Activated naive CD8-positive, alpha-beta T cell treated with anti-CD3 and anti-CD28 coated beads for 36 hours (primary cell): ENCODE data around the gene HACD1. TPM values are rescaled to one million over a fixed set of nuclear protein-coding genes. Genes with fewer than 3 reads are reported as not detected.
"Not testable (repeated sequence)": the region's sequence is repeated elsewhere in the genome, so short reads cannot be mapped to it uniquely, and the experiment has no call there.

Source experiments
- DNase-seq: peaks from one replicate; pipeline ENCODE4 v3.0.0; 2021
- H3K27ac Mint-ChIP-seq: one replicate; pipeline ENCODE4 v1.8.0; 2022; ENCODE audit warnings: mild to moderate bottlenecking, moderate library complexity, mixed read lengths
- H3K27me3 Mint-ChIP-seq: one replicate; pipeline ENCODE4 v1.8.0; 2022; ENCODE audit warnings: mild to moderate bottlenecking, mixed read lengths
- H3K36me3 Mint-ChIP-seq: one replicate; pipeline ENCODE4 v1.8.0; 2021; ENCODE audit warnings: mild to moderate bottlenecking, mixed read lengths
- H3K4me1 Mint-ChIP-seq: one replicate; pipeline ENCODE4 v1.8.0; 2021; ENCODE audit warnings: mixed read lengths
- H3K4me3 Mint-ChIP-seq: one replicate; pipeline ENCODE4 v1.8.0; 2022; ENCODE audit warnings: mild to moderate bottlenecking, moderate library complexity, mixed read lengths
- H3K9me3 Mint-ChIP-seq: one replicate; pipeline ENCODE4 v1.8.0; 2022; ENCODE audit warnings: mixed read lengths
- total RNA-seq, 2 experiments: library from RNA; stranded (reverse); gene quantifications; one replicate each; pipeline ENCODE4 v1.2.3, GENCODE V29; 2021

The HACD1 gene
- total RNA-seq, 2 experiments from 2014 or later = 3.5 TPM

GRCh38 chr10:17609523-17610079 is 7.6 kb downstream of the HACD1 start:
- Mint-ChIP-seq H3K27ac (no peak overlapping the region), H3K9me3 (no peaks in the 10 kb centered on the region), H3K4me1 (peaks cover 2% of the 10 kb centered on the region), H3K36me3 (no peaks in the 10 kb centered on the region), H3K4me3 (no peak overlapping the region), H3K27me3 (no peaks in the 10 kb centered on the region)
- no peak for DNase-seq

DNA sequence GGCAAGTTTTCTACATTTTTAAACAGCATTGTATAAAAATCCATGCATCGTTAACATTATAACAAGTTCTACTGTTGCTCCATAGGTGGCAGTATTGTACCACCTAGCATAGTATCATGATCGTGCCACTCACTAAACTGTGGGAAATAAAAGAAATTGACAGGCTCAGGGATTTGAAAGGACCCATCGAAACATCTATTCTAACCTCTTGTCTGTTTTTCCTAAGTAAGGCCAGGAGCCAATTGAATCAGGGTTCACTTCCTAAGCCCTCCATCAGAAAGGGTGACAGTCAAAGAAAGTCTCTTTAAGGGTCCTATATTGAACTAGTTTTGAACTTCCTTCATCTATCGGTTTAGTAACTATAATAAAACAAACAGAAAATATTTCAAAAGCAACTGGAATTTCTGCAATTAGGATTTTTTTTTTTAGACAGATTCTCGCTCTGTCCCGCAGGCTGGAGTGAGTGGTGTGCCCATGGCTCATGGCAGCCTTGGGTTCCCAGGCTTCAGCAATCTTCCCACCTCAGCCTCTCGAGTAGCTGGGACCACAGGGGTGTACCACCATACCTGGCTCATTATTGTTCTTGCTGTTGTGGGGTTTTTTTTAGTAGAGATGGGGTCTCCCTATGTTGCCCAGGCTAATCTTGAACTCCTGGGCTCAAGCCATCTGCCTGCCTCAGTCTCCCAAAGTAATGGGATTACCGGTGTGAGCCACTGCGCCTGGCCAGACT is 9.4 kb downstream of the HACD1 start:
- no peaks in the 10 kb centered on the region for H3K36me3 Mint-ChIP-seq
- H3K4me1 Mint-ChIP-seq = peaks cover 2% of the 10 kb centered on the region
- no peak for DNase-seq
- no peak overlapping the region for H3K27ac Mint-ChIP-seq
- no peaks in the 10 kb centered on the region for H3K27me3 Mint-ChIP-seq
- H3K9me3 Mint-ChIP-seq = no peaks in the 10 kb centered on the region
- H3K4me3 Mint-ChIP-seq = no peak overlapping the region

GRCh38 chr10:17607060-17607459 is 10.1 kb downstream of the HACD1 start:
- no peak overlapping the region for H3K4me3 Mint-ChIP-seq
- DNase-seq = no peak
- no peaks in the 10 kb centered on the region for H3K27me3 Mint-ChIP-seq
- H3K9me3 Mint-ChIP-seq = no peaks in the 10 kb centered on the region
- H3K4me1 Mint-ChIP-seq = peaks cover 2% of the 10 kb centered on the region
- no peak overlapping the region for H3K27ac Mint-ChIP-seq
- H3K36me3 Mint-ChIP-seq = no peaks in the 10 kb centered on the region

DNA sequence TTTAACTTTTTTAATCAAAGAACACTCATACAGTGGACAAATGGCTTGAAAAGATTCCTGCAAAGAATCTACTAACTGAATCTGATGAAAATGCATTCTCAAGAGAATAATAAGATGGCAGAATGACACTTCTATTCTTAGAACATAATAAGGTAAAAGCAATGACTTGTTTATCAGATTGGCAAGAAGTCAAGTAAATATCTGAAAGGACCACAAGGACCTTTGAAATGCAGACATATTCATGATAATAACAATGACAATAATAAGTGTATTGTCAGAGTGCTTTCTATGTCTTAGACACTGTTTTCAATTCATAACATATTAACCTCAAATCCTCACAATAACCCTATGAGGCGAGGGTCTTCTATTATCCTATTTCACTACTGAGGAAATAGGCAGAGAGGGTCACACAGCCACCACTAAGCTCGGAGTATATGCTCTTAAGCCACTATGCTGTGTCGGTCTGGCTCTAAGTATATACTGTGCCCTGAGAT is 10.6 kb downstream of the HACD1 start:
- DNase-seq = no peak
- no peaks in the 10 kb centered on the region for H3K27me3 Mint-ChIP-seq
- peaks cover 2% of the 10 kb centered on the region for H3K4me1 Mint-ChIP-seq

GRCh38 chr10:17605936-17606335 is 11.2 kb downstream of the HACD1 start:
- Mint-ChIP-seq H3K9me3 (no peaks in the 10 kb centered on the region), H3K27me3 (no peaks in the 10 kb centered on the region), H3K4me1 (peaks cover 2% of the 10 kb centered on the region), H3K4me3 (no peak overlapping the region), H3K36me3 (no peaks in the 10 kb centered on the region), H3K27ac (no peak overlapping the region)
- no peak for DNase-seq

More for the DNA sequence above, 10.6 kb downstream of the HACD1 start:
- H3K4me3 Mint-ChIP-seq = no peak overlapping the region
- H3K36me3 Mint-ChIP-seq = no peaks in the 10 kb centered on the region
- no peak overlapping the region for H3K27ac Mint-ChIP-seq
- H3K9me3 Mint-ChIP-seq = no peaks in the 10 kb centered on the region

DNA sequence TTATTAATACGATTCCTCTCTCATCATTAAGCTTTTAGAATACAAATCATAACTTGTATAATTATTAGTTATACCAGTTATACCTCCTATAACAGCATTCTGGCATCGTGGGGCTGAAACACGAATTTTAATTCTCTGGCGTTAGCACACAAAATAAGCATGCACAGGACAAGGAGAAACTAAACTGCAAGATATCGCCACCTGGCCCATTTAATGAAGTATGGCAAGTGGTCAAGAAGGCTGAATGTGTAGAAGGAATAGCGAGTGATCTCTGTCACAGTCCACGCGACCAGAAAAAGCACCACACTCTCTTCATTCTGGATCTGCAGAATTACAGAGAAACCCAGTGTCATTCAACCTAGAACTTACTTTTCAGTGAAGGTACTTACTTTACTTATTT is 18.1 kb downstream of the HACD1 start:
- no peak overlapping the region for H3K27ac Mint-ChIP-seq
- no peaks in the 10 kb centered on the region for H3K27me3 Mint-ChIP-seq
- H3K4me3 Mint-ChIP-seq = no peak overlapping the region
- DNase-seq = no peak
- no peaks in the 10 kb centered on the region for H3K9me3 Mint-ChIP-seq
- H3K36me3 Mint-ChIP-seq = no peaks in the 10 kb centered on the region
- H3K4me1 Mint-ChIP-seq = no peaks in the 10 kb centered on the region

- Mint-ChIP-seq H3K4me1 (no peaks in the 10 kb centered on the region), H3K36me3 (no peaks in the 10 kb centered on the region), H3K27ac (no peak overlapping the region), H3K4me3 (no peak overlapping the region), H3K27me3 (no peaks in the 10 kb centered on the region), H3K9me3 (no peaks in the 10 kb centered on the region)
- DNase-seq = no peak
Measured at GRCh38 chr10:17597386-17597785, 19.8 kb downstream of the HACD1 start.

DNA sequence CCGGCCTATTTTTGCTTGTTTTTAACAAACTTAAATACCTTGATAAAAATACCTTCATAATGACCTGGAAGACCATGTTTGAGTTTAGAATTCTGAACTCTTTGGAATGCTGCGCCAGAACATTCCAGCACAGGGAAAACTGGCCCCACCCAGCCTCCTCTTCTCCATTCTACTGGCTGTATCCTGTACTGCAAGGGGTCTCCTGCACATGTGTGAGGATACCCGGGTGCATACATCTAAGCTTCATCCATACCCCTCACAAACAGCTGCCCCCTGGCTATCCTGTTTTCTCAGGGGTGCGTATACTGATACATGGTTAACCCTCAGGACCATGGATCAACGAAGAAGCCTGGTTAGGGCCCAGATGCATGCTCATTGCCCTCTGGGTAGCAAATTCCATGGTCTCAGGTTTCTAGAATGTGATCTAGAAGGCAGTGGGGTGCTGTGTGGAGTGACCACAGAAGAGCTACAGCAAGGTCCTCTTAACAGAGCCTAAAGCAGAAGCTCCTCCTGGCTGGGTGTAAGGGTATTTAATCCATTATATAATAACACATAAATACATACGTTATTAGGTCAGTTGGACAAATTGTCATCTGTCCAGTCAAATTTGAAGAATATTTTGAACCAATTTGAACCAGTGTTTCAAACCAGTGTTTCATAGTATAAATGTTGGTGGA is 26.1 kb downstream of the HACD1 start:
- no peak for DNase-seq
- no peak overlapping the region for H3K4me3 Mint-ChIP-seq
- H3K27ac Mint-ChIP-seq = no peak overlapping the region
- H3K4me1 Mint-ChIP-seq = peaks cover 5% of the 10 kb centered on the region
- H3K9me3 Mint-ChIP-seq = no peaks in the 10 kb centered on the region
- H3K36me3 Mint-ChIP-seq = no peaks in the 10 kb centered on the region
- no peaks in the 10 kb centered on the region for H3K27me3 Mint-ChIP-seq

GRCh38 chr10:17589316-17589715 is 27.9 kb downstream of the HACD1 start:
- H3K27me3 Mint-ChIP-seq, DNase-seq, H3K9me3 Mint-ChIP-seq, H3K36me3 Mint-ChIP-seq, H3K4me1 Mint-ChIP-seq, H3K27ac Mint-ChIP-seq, H3K4me3 Mint-ChIP-seq: not testable (repeated sequence)

- Mint-ChIP-seq H3K4me1 (peaks cover 6% of the 10 kb centered on the region), H3K36me3 (no peaks in the 10 kb centered on the region), H3K4me3 (no peak overlapping the region), H3K27me3 (no peaks in the 10 kb centered on the region), H3K27ac (no peak overlapping the region), H3K9me3 (no peaks in the 10 kb centered on the region)
- no peak for DNase-seq
Measured at GRCh38 chr10:17588420-17588819, 28.8 kb downstream of the HACD1 start.

DNA sequence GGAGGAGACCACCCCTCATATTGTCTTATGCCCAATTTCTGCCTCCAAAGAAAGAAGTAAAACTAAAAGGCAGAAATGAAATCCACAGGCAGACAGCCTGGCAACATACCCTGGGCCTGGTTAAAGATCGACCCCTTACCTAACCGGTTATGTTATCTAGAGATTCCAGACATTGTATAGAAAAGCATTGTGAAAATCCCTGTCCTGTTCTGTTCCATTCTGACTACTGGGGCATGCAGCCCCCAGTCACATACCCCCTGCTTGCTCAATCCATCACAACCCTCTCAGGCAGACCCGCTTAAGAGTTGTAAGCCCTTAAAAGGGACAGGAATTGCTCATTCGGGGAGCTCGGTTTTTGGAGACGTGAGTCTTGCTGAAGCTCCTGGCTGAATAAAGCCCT is 29.9 kb downstream of the HACD1 start:
- H3K9me3 Mint-ChIP-seq, H3K4me1 Mint-ChIP-seq, H3K36me3 Mint-ChIP-seq, H3K27me3 Mint-ChIP-seq, DNase-seq: not testable (repeated sequence)
- Mint-ChIP-seq H3K27ac (peak overlapping the region; percentile 47), H3K4me3 (peak overlapping the region; percentile 16)

DNA sequence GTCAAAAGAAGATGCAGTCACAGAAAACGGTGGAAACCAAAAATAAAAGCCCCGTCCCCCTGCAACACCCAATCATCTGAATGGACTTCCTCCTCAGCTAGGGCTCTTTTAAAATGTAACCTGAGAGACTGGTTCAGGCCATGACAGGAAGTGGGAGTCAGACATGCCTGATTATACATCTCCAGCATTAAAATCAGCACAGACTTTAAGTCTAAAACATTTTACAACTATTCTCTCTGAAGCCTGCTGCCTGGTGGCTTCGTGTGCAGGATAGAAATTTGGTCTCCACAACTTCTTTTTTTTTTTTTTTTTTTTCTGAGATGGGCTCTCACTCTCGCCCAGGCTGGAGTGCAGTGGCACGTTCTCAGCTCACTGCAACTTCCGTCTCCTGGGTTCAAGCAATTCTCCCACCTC is 30.3 kb downstream of the HACD1 start:
- no peak for DNase-seq
- Mint-ChIP-seq H3K4me3 (peak overlapping the region; percentile 16), H3K4me1 (peaks cover 6% of the 10 kb centered on the region), H3K9me3 (no peaks in the 10 kb centered on the region), H3K36me3 (no peaks in the 10 kb centered on the region), H3K27ac (peak overlapping the region; percentile 9), H3K27me3 (no peaks in the 10 kb centered on the region)

DNA sequence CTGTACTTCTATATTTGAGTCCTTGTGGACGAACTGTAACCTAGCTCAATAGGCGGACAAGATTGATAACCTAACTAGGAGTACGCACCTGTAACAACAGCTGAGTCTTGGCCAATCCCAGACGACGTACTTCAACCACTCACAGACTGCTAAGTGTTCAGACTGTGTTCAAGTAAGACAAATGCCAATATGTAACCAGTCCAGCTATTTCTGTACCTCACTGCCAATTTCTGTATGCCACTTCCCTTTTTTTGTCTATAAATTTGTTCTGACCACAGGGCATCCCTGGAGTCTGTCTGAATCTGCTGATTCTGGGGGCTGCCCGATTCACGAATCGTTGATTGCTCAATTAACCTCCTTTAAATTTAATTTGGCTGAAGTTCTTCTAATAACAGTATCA is 32.2 kb downstream of the HACD1 start:
- no peaks in the 10 kb centered on the region for H3K36me3 Mint-ChIP-seq
- DNase-seq = no peak
- no peaks in the 10 kb centered on the region for H3K27me3 Mint-ChIP-seq
- H3K4me1 Mint-ChIP-seq = peaks cover 6% of the 10 kb centered on the region
- H3K4me3 Mint-ChIP-seq = no peak overlapping the region
- no peaks in the 10 kb centered on the region for H3K9me3 Mint-ChIP-seq
- no peak overlapping the region for H3K27ac Mint-ChIP-seq

DNA sequence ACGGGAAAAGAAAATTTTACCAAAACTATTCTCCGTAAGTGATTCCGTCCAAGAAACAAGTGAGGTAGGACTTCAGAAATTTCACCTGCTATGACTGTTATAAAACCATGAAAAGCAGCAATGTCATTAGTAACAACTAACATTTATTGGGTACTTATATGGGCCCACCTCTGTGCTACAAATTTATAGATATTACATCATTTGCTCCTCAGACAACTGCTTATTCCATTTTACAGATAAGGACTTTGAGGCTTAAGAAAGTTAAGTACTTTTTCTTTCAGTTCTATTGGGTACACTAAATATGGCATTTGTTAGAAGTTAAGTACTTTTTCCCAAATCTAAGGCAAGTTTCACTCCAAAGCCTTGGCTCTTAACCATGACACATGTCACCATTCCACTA is 36.3 kb downstream of the HACD1 start:
- Mint-ChIP-seq H3K36me3 (no peaks in the 10 kb centered on the region), H3K4me3 (no peak overlapping the region), H3K27me3 (no peaks in the 10 kb centered on the region), H3K9me3 (no peaks in the 10 kb centered on the region), H3K4me1 (no peaks in the 10 kb centered on the region), H3K27ac (no peak overlapping the region)
- DNase-seq = no peak

GRCh38 chr10:17578603-17579002 is 38.6 kb downstream of the HACD1 start:
- no peak overlapping the region for H3K27ac Mint-ChIP-seq
- H3K4me1 Mint-ChIP-seq = no peaks in the 10 kb centered on the region
- H3K9me3 Mint-ChIP-seq = no peaks in the 10 kb centered on the region
- H3K36me3 Mint-ChIP-seq = no peaks in the 10 kb centered on the region
- H3K4me3 Mint-ChIP-seq = no peak overlapping the region
- no peaks in the 10 kb centered on the region for H3K27me3 Mint-ChIP-seq
- no peak for DNase-seq

DNA sequence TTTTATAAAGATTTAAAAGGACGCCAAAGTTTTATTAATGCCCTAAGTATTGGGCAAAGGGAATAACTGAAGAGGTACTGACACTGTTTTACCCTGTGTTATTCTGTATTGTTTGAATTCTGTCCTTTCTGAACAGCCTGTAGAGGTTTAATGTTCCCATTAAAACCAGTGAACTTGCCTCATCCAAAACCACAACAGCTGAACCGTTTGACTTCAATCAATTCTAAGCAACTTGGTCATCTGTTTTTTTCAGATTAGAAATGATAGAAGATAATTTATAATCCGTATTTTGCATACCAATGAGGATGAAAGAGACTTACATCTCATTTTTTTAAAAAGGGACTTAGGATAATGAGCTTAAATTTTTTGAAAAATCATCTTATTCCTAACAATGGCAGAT is 40.4 kb downstream of the HACD1 start:
- Mint-ChIP-seq H3K27ac (no peak overlapping the region), H3K36me3 (no peaks in the 10 kb centered on the region), H3K27me3 (no peaks in the 10 kb centered on the region), H3K4me3 (no peak overlapping the region), H3K4me1 (no peaks in the 10 kb centered on the region), H3K9me3 (no peaks in the 10 kb centered on the region)
- no peak for DNase-seq
